ENCODE results near the gene GLG1.
"Not testable (repeated sequence)": the region's sequence is repeated elsewhere in the genome, so short reads cannot be mapped to it uniquely, and the experiment has no call there.

- TF ChIP-seq, protein P1, sequence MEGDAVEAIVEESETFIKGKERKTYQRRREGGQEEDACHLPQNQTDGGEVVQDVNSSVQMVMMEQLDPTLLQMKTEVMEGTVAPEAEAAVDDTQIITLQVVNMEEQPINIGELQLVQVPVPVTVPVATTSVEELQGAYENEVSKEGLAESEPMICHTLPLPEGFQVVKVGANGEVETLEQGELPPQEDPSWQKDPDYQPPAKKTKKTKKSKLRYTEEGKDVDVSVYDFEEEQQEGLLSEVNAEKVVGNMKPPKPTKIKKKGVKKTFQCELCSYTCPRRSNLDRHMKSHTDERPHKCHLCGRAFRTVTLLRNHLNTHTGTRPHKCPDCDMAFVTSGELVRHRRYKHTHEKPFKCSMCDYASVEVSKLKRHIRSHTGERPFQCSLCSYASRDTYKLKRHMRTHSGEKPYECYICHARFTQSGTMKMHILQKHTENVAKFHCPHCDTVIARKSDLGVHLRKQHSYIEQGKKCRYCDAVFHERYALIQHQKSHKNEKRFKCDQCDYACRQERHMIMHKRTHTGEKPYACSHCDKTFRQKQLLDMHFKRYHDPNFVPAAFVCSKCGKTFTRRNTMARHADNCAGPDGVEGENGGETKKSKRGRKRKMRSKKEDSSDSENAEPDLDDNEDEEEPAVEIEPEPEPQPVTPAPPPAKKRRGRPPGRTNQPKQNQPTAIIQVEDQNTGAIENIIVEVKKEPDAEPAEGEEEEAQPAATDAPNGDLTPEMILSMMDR (conservative IDR thresholded peaks at IDR 0.05 in 1 of 2, IDR thresholded peaks at IDR 0.05 in 1 of 2; ENCODE audit: extremely low read depth in 1 of 2, insufficient read depth in 1 of 2, low read depth in 1 of 2, low read length in 2 of 2) = not testable (repeated sequence)
- not testable (repeated sequence) for TF ChIP-seq EZH2 (IDR thresholded peaks at IDR 0.05; ENCODE audit: borderline replicate concordance, low read length)
These were observed 181.2 kb downstream of the GLG1 start for GRCh38 chr16:74425751-74426150.
